HFFc6 (cell line): Measurements from ENCODE around the gene SPRED1. TPM values are rescaled to one million over a fixed set of nuclear protein-coding genes. Genes with fewer than 3 reads are reported as not detected.
A peak's percentile ranks its signal among the peaks of the same experiment; 100 is the strongest.

Source experiments
- DNase-seq: peaks from one replicate; pipeline ENCODE4 v3.0.0-alpha.2; 2018
- H3K27ac Mint-ChIP-seq: 2 replicates; pipeline ENCODE4 v1.8.0; 2020; ENCODE audit warnings: mild to moderate bottlenecking, mixed read lengths
- H3K27me3 Mint-ChIP-seq: 2 replicates; pipeline ENCODE4 v1.8.0; 2021; ENCODE audit warnings: mild to moderate bottlenecking, moderate library complexity, mixed read lengths; ENCODE audit not compliant: insufficient read depth
- H3K36me3 Mint-ChIP-seq: 2 replicates; pipeline ENCODE4 v1.8.0; 2021; ENCODE audit warnings: low read depth, mixed read lengths
- H3K4me1 Mint-ChIP-seq: 2 replicates; pipeline ENCODE4 v1.8.0; 2020; ENCODE audit warnings: low read depth, mixed read lengths
- H3K4me3 Mint-ChIP-seq: 2 replicates; pipeline ENCODE4 v1.8.0; 2020; ENCODE audit warnings: mild to moderate bottlenecking, moderate library complexity, mixed read lengths
- H3K9me3 Mint-ChIP-seq: 2 replicates; pipeline ENCODE4 v1.8.0; 2020; ENCODE audit warnings: mild to moderate bottlenecking, mixed read lengths
- total RNA-seq, 6 experiments: library from RNA; stranded (reverse); fragmentation: NEBNext Ultra II Directional; extraction: Animal tissue kit (Norgen Biotek cat#: 25700); gene quantifications; 2 replicates in 1 of 6; 3 replicates in 5 of 6; pipeline ENCODE4 v1.2.3, GENCODE V29; 2021
- TF ChIP-seq, protein P1 (sequence below): fragments of 200-600 bp; sonication (generic); IDR thresholded peaks from 2 replicates; pipeline ENCODE4 v1.5.0; 2021; ENCODE audit warnings: antibody characterized with exemption, mild to moderate bottlenecking

Gene SPRED1
- total RNA-seq, 6 experiments from 2014 or later: 39.9 to 46.0 (median 41.7) TPM

DNA sequence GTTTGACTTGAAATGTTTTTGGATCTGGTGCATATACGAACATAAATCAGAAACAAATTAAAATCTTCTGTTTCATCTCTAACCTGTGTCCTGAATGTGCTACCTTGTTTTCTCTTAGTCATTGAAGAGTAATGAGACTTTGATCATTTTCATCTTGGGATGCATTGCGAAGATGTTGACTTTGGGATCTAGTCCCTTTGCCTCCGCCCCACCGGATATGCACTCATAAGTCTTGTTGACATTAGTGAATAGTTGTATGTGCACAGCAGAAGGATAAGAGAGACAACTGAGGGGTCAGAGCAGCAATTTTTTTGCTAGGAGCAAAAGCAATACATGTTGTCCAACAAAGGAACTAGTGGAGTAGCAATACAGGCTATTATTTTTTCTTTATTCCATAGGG is 35.9 kb upstream of the SPRED1 start:
- H3K27ac Mint-ChIP-seq: no peak overlapping the region
- no peaks in the 10 kb centered on the region for H3K36me3 Mint-ChIP-seq
- TF ChIP-seq, protein P1, sequence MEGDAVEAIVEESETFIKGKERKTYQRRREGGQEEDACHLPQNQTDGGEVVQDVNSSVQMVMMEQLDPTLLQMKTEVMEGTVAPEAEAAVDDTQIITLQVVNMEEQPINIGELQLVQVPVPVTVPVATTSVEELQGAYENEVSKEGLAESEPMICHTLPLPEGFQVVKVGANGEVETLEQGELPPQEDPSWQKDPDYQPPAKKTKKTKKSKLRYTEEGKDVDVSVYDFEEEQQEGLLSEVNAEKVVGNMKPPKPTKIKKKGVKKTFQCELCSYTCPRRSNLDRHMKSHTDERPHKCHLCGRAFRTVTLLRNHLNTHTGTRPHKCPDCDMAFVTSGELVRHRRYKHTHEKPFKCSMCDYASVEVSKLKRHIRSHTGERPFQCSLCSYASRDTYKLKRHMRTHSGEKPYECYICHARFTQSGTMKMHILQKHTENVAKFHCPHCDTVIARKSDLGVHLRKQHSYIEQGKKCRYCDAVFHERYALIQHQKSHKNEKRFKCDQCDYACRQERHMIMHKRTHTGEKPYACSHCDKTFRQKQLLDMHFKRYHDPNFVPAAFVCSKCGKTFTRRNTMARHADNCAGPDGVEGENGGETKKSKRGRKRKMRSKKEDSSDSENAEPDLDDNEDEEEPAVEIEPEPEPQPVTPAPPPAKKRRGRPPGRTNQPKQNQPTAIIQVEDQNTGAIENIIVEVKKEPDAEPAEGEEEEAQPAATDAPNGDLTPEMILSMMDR: no peak
- H3K27me3 Mint-ChIP-seq: peaks cover 4% of the 10 kb centered on the region
- no peaks in the 10 kb centered on the region for H3K9me3 Mint-ChIP-seq
- H3K4me1 Mint-ChIP-seq: peaks cover 18% of the 10 kb centered on the region
- no peak overlapping the region for H3K4me3 Mint-ChIP-seq
- no peak for DNase-seq

DNA sequence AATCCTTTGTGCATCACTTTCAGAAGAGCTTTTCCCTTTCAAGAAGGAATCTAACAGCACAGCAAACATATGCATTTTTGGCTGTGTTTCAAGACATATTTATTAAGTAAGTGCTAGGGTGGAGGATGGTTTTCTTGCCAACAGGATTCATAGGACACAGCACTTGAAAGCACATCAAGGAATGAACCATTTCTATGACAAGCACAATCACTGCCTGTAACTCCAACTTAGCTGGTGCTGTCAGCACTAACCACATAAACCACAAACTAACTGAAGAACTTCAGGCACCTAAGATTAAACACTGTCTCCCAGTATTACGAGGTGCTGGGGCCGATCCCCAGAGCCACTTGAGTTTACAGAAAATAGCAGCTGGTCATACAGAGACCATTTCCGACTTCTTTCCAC is 35.4 kb upstream of the SPRED1 start:
- Mint-ChIP-seq H3K4me3 (no peak overlapping the region), H3K4me1 (peaks cover 18% of the 10 kb centered on the region)
- TF ChIP-seq, protein P1: no peak

DNA sequence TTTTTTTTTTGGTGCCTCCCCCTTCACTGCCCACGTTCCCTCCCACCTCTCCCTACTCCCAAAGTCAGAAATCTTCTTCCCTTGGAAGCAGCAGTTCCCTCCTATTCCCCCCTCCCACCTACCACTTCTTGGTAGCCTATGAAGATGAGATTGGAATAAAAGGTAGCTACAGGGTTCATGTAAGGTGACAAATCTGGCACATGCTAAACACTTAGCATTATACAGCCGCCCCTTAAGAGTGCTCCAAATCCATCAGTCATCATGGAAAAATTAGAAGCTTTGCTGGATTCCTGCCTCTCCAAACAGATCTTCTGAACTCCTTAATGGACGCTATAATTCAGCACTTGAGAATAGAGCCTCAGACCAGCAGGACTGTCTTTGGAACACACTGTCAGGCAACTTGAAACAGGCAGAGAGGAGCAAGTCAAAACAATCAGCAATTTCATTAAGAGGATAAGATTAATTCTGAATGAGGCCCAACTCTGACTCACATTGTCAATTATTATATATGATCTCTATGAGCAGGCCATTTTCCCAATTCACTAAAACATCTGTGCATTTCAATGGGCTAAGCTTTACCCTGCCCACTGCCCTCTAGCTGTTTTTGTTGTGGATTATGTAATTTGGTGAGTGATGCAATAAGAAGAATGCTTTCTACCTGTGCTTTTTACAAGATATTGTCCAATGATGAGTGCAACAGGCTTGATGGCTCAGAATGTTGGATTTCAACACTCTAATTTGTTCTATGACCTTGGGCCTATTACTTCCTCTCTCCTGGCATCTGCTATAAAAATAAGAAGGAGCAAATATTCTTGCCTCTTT is 34.6 kb upstream of the SPRED1 start:
- Mint-ChIP-seq H3K4me1 (peaks cover 18% of the 10 kb centered on the region), H3K27me3 (peaks cover 4% of the 10 kb centered on the region), H3K9me3 (no peaks in the 10 kb centered on the region), H3K27ac (no peak overlapping the region), H3K36me3 (no peaks in the 10 kb centered on the region), H3K4me3 (no peak overlapping the region)
- TF ChIP-seq, protein P1: no peak
- no peak for DNase-seq

More for the DNA sequence above, 35.4 kb upstream of the SPRED1 start:
- no peaks in the 10 kb centered on the region for H3K9me3 Mint-ChIP-seq
- no peaks in the 10 kb centered on the region for H3K36me3 Mint-ChIP-seq
- no peak overlapping the region for H3K27ac Mint-ChIP-seq
- peak; percentile 27 for DNase-seq
- peaks cover 4% of the 10 kb centered on the region for H3K27me3 Mint-ChIP-seq

DNA sequence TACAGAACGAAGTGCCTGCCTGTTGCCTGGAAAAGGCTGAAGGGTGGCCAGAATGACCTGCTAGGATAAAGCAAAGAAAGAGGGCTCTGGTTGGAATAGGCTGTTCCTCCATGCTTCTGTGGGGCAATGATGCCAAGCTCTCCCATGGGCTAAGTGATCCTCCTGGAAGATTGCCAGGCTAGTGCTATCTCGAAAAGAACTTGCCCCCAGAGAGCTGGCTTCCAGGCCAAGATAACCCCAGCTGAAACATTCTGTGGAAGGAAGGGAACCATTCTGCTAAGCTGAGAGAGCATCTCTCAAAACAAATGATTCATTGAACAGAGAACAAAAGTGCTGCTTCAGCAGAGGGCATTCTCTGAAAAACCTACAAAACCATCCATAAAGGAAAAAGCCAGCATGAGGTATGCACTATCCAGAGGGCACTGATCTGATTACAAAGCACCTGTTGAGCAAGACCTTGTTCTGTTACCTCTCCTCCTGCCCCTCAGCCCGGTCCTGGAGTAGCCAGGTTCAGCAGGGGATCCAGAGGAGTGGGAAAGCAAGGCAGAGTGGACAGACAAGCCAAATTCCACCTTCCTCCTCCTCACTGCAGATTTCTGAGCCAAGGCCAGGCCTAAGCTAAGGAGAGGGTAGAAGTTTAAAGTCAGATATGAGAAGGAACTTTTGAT is 31.9 kb upstream of the SPRED1 start:
- H3K36me3 Mint-ChIP-seq: no peaks in the 10 kb centered on the region
- peaks cover 18% of the 10 kb centered on the region for H3K4me1 Mint-ChIP-seq
- no peaks in the 10 kb centered on the region for H3K9me3 Mint-ChIP-seq
- H3K27me3 Mint-ChIP-seq: no peaks in the 10 kb centered on the region; the same call in 1 of the 2 replicates
- no peak overlapping the region for H3K4me3 Mint-ChIP-seq
- no peak for DNase-seq
- TF ChIP-seq, protein P1: no peak
- no peak overlapping the region for H3K27ac Mint-ChIP-seq

DNA sequence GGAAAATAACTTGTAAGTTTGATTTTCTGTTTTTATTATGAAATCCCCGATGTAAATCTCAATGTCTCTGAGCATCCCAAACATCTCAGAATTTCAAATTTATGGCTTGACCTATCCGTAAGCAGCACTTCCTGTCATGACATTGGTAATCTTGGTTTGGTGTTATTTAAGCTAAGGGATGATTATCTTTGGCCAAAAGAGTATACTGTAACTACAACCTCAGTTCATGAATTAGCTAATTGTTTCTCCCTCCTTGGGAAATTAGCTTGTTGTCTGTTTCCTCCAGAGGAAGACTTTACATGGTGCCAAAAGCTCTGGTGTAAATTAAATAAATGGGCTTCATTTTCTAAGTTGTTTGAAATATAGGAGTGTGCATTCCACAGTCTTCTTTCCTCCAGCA is 28.1 kb upstream of the SPRED1 start:
- H3K27me3 Mint-ChIP-seq: no peaks in the 10 kb centered on the region; the same call in 1 of the 2 replicates

More for the DNA sequence above, 28.1 kb upstream of the SPRED1 start:
- H3K4me1 Mint-ChIP-seq: peaks cover 12% of the 10 kb centered on the region
- no peaks in the 10 kb centered on the region for H3K36me3 Mint-ChIP-seq
- H3K27ac Mint-ChIP-seq: no peak overlapping the region
- DNase-seq: no peak
- TF ChIP-seq, protein P1: no peak
- H3K4me3 Mint-ChIP-seq: no peak overlapping the region
- H3K9me3 Mint-ChIP-seq: no peaks in the 10 kb centered on the region
